NCI-H2227 (cell line): Measurements from ENCODE around the gene IKZF4.
"Not testable (repeated sequence)": the region's sequence is repeated elsewhere in the genome, so short reads cannot be mapped to it uniquely, and the experiment has no call there.

Experiments used
- DNase-seq: peaks from one replicate; lab custom pipeline; 2025; ENCODE audit not compliant: unreplicated experiment; lab: John Stamatoyannopoulos, UW

IKZF4 gene

DNA sequence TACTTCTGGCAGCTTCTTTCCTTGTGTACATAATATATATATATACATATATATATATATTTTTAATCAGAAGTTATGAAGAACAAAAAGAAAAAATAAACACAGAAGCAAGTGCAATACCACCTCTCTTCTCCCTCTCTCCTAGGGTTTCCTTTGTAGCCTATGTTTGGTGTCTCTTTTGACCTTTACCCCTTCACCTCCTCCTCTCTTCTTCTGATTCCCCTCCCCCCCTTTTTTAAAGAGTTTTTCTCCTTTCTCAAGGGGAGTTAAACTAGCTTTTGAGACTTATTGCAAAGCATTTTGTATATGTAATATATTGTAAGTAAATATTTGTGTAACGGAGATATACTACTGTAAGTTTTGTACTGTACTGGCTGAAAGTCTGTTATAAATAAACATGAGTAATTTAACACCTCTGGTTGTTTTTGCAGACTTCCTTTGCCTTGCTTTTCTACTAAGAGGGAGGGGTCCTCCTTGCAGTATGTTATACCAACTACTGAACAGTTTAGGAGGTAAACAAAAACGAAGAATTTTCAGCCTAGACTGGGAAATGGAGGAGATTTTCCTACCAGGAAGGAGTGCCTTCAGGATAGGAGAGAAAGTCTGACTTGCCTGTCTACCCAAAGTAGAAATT, 17.3 kb downstream of the IKZF4 start:
- DNase-seq: no peak

DNA sequence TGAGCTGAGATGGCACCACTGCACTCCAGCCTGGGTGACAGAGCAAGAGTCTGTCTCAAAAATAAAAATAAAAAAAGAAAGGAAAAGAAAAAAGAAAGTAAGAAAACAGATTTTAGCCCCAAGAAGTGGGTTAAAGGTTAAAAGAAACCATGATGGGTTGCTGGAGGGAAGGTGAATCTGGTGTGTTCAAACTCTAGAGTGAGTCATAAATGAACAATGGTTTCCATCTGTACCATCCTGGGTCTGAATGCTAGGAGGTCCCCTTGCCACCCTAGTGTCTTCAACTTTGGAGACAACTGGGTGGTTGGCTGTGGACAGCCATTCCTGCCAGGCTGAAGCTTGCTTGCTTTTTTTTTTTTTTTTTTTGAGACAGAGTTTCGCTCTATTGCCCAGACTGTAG, 19.3 kb downstream of the IKZF4 start:
- no peak for DNase-seq

DNA sequence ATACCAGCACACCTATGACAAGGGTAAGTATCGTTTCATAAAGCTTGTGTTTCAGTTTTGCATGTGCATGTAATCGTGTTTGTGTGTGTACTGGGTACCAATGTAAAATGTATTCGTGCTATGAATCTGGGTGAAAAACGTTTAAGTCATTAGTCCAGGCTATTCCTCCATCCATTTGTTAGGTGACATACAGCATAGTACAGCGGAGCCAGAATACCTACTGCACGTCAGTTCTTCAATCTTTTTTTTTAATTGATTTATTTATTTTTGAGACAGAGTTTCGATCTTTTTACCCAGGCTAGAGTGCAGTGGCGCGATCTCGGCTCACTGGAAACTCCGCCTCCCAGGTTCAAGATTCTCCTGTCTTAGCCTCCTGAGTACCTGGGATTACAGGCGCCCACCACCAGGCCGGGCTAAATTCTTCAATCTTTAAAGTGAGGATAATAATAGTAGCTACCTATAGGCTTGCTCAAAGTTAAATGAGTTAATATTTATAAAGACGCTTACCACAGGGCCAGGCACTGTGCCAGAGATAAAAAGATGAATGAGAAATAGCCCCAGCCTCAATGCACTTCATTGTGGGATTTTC, 20.2 kb downstream of the IKZF4 start:
- DNase-seq: peak; percentile 45

DNA sequence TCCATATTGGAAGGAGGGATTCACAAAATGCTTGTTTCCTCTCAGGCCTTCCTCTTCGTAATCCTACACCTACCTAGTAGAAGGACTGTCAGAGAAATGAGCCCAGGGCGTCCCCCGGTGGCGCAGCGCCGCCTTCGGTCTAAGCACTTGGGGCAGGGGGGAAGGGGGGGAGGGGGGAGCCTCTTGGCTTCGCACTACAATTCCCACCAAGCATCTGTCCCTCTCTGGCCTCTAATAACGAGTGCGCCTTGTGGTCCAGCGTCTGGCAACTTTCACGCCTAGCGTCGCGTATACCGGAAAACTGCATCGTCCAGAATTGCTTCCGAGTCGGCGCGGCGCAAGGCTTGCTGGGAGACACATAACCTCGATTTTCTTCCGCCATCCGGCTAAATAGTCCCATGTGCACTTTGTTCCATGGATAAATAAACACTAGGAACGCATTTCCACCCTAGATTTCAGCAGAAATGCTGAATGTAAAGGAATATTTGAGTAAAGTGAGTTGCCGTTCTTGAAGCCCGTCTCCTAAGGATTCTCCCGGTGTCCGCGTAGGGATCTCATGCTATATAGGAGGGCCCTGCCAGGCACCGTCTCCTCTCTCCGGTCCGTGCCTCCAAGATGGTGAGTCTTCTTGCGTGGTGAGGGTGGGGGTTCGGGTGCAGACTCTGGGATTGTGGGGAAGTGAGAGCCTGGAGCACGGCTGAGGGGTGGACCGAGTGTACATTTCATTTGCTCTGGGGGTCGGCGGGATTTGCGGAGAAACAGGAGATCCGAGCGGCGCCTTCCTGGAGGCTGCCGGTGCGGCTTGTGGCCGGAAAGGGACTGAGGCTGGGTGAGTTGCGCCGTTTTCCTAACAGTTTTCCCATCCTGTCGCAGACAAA, 20.9 kb downstream of the IKZF4 start, which contains the start of gene RPS26:
TSS of gene RPS26 (plus strand) at position 367 of the 878 bp plus-strand sequence. CDS start at position 616, 249 bp downstream.
- peak; percentile 97 for DNase-seq

DNA sequence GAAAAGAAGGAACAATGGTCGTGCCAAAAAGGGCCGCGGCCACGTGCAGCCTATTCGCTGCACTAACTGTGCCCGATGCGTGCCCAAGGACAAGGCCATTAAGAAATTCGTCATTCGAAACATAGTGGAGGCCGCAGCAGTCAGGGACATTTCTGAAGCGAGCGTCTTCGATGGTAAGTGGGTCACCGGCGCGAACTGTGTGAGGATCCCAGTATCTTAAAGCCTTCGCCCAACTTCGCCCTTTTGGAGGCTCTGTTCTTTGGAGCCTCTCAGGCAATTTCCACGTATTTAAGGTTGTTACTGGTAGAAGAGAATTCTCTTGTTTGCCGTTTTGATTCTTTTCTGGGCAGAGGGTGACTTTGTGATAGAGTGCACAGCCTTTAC, 21.6 kb downstream of the IKZF4 start:
- DNase-seq: not testable (repeated sequence)

- no peak for DNase-seq
Measured at GRCh38 chr12:56042843-56043242, 22.0 kb downstream of the IKZF4 start.

DNA sequence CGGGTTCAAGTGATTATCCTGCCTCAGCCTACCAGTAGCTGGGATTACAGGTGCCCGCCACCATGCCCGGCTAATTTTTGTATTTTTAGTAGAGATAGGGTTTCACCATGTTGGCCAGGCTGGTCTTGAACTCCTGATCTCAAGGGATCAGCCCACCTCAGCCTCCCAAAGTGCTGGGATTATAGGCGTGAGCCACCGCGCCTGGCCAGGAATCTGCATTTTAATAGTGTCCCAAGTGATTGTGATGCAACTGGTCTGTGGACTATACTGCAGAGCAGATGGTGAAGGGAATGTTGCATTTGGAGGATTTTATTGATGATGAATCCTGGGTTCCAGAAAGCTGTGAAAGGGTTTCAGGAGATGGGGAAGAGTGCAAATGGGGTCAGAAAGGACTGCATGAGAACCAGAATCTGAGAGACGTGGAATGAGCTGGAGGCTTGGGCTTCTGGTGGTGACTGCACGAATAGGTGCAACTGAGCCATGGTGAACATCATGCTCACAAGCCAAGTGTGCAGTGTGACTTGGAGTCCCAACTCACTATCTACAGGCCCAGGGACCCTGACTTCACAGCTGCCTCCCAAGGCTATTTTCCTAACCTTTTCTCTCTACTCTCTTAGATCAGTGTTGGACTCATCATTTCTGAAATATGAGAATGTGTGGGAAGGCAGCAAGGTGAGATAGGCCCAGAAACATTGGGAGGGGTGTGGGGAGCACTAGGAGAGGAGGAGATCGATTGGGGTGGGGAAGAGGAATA, 25.4 kb downstream of the IKZF4 start:
- no peak for DNase-seq

GRCh38 chr12:56053407-56053893, 32.6 kb downstream of the IKZF4 start:
- DNase-seq: no peak

DNA sequence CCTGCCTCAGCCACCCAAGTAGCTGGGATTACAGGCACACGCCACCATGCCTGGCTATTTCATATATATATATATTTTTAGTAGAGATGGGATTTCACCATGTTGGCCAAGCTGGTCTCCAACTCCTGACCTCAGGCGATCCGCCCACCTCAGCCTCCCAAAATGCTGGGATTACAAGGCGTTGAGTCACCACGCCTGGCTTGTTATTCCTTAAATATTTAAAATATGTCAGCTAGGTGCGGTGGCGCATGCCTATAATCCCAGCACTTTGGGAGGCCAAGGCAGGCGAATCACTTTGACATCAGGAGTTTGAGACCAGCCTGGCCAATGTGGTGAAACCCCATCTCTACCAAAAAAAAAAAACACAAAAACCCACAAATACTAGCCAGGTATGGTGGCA, 39.1 kb downstream of the IKZF4 start:
- not testable (repeated sequence) for DNase-seq

DNA sequence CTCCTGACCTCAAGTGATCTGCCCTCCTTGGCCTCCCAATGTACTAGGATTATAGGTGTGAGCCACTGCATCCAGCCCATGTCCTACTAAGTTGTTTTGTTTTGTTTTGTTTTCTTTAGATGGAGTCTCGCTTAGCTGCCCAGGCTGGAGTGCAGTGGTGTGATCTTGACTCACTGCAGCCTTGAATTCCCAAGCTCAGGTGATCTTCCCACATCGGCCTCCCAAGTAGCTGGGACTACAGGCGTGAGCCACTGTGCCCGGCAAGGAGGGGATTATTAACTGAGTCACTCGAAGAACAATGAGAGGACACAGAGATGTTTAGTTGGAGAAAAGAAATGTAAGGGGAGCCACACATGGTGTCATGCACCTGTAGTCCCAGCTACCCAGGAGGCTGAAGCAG, 41.1 kb downstream of the IKZF4 start:
- no peak for DNase-seq

- DNase-seq: no peak
Measured at GRCh38 chr12:56062996-56063395, 42.2 kb downstream of the IKZF4 start.

GRCh38 chr12:56071648-56072047, 50.8 kb downstream of the IKZF4 start:
- DNase-seq: no peak

DNA sequence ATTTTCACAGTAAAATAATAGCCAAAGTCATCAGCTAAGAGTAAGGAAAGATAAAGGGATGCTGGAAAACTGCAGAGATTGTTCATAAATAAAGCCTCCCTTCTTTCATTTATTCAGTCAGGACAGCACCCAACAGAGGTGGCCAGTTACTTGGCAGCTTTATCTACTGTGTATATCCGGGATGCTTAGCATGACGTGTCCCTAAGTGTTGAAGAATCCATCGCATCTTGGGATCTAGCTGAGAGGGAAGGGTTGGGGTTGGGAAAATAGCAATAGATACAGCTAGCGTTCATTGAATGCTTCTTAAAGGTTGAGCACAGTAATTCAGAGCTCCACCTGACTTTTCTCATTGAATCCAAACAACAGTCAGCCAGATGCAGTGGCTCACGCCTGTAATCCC, 53.6 kb downstream of the IKZF4 start:
- no peak for DNase-seq

GRCh38 chr12:56077966-56078365, 57.1 kb downstream of the IKZF4 start:
- DNase-seq: not testable (repeated sequence)

DNA sequence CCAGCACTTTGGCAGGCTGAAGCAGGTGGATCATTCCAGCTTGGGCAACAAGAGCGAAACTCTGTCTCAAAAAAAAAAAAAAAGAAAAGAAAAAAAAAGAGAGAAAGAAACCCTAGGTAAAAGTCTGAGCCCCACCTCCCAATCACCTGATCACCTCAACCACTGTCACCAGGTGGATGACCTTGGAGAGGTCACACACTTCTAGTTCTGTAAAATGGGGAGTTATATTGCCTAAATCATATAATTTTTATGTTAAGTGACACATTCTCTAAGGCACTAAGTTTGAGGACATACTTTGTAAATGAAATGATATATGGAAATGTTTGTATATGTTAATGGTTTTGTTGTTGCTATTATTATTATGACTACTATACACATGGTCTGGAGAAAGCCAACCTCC, 57.6 kb downstream of the IKZF4 start:
- DNase-seq: no peak

GRCh38 chr12:56078931-56079722, 58.3 kb downstream of the IKZF4 start:
- DNase-seq: peak; percentile 70

GRCh38 chr12:56079723-56080555, 59.1 kb downstream of the IKZF4 start, which contains the start of gene ERBB3:
Gene ERBB3, plus strand, starts transcription at chr12:56080165. Its CDS starts 136 bp downstream, at chr12:56080301.
- DNase-seq: peak; percentile 67

- DNase-seq: no peak
Measured at GRCh38 chr12:56080556-56081138, 59.8 kb downstream of the IKZF4 start.
